ENCODE measurements around the gene SRXN1.

SRXN1 gene

DNA sequence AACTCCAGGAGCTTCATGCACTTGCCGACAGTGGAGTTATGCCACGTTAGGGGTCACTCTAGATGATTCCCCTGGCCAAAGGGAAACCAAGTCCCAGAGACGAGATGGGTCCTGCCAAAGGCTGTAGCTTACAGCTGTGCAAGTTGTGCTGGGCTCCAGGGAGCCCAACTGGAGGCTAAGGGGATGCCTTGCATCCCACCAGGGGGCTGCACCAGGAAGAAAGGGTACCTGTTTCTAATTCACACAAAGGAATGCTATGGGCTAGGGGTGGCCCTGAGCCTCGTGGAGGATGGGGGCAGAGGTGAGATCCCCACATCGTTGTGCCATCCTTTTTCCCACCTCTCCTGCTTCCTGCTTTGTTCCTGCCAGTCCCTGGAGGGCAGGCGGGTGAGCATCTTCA, 46.3 kb upstream of the SRXN1 start:
- Histone ChIP-seq H3K4me2 (ENCODE audit: low read length) (no peak overlapping the region), H3K79me2 (ENCODE audit: insufficient read depth, low read length) (no peaks in the 10 kb centered on the region), H3K27ac (ENCODE audit: low read depth, low read length, poor library complexity, severe bottlenecking) (no peak overlapping the region), H3K4me3 (ENCODE audit: low read depth, low read length, poor library complexity, severe bottlenecking) (no peak overlapping the region), H3K9me3 (ENCODE audit: low read length) (no peaks in the 10 kb centered on the region), H3F3A (ENCODE audit: insufficient read depth, low read length) (no peaks in the 10 kb centered on the region), H3K4me1 (ENCODE audit: insufficient read depth, low read length, severe bottlenecking) (no peaks in the 10 kb centered on the region), H3K9me2 (ENCODE audit: low read depth, low read length) (no peaks in the 10 kb centered on the region), H3K27me3 (ENCODE audit: insufficient read depth, low read length) (0 out of 2 replicates have a peak, but pooled peaks cover 3% of the 10 kb centered on the region), H4K20me1 (ENCODE audit: insufficient read depth, low read length) (no peaks in the 10 kb centered on the region), H2AFZ (ENCODE audit: low read length) (no peak overlapping the region), H3K9ac (ENCODE audit: low read length) (no peak overlapping the region), H3K36me3 (ENCODE audit: insufficient read depth, low read length) (no peaks in the 10 kb centered on the region)
- TF ChIP-seq EZH2 (IDR thresholded peaks at IDR 0.05; ENCODE audit: borderline replicate concordance, low read length), result no peak
- no peak for TF ChIP-seq CTCF (IDR thresholded peaks at IDR 0.05; ENCODE audit: low read length)

DNA sequence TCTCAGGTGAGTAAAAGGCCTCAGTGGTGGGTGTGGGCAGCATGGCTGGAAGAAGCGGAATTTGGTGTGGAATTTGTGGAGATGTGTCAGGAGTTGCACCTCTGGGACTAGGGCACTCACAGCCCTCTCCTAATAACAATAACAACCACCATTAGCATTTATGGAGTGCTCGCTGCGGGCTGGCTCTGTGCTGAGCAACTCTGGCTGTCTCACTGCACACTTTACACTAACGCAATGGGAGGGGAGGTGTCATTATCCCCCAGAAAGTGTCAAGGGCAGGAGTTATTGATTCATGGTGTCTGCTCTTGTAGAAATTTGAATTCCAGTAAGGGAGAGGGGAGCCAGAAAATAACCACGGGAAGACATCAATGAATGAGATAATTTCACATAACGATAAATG, 45.3 kb upstream of the SRXN1 start:
- Histone ChIP-seq H3K79me2 (ENCODE audit: insufficient read depth, low read length) (no peaks in the 10 kb centered on the region), H4K20me1 (ENCODE audit: insufficient read depth, low read length) (no peaks in the 10 kb centered on the region), H3K36me3 (ENCODE audit: insufficient read depth, low read length) (no peaks in the 10 kb centered on the region), H3K4me3 (ENCODE audit: low read depth, low read length, poor library complexity, severe bottlenecking) (no peak overlapping the region), H3K9me3 (ENCODE audit: low read length) (no peaks in the 10 kb centered on the region), H3K4me2 (ENCODE audit: low read length) (no peak overlapping the region), H2AFZ (ENCODE audit: low read length) (no peak overlapping the region), H3K27ac (ENCODE audit: low read depth, low read length, poor library complexity, severe bottlenecking) (no peak overlapping the region), H3K9me2 (ENCODE audit: low read depth, low read length) (no peaks in the 10 kb centered on the region), H3K9ac (ENCODE audit: low read length) (no peak overlapping the region), H3K4me1 (ENCODE audit: insufficient read depth, low read length, severe bottlenecking) (no peaks in the 10 kb centered on the region), H3K27me3 (ENCODE audit: insufficient read depth, low read length) (0 out of 2 replicates have a peak, but pooled peaks cover 3% of the 10 kb centered on the region), H3F3A (ENCODE audit: insufficient read depth, low read length) (no peaks in the 10 kb centered on the region)
- no peak for TF ChIP-seq EZH2 (IDR thresholded peaks at IDR 0.05; ENCODE audit: borderline replicate concordance, low read length)

- Histone ChIP-seq H2AFZ (ENCODE audit: low read length) (no peak overlapping the region), H3K27ac (ENCODE audit: low read depth, low read length, poor library complexity, severe bottlenecking) (no peak overlapping the region), H3K9ac (ENCODE audit: low read length) (no peak overlapping the region), H3K9me2 (ENCODE audit: low read depth, low read length) (no peaks in the 10 kb centered on the region), H3K79me2 (ENCODE audit: insufficient read depth, low read length) (no peaks in the 10 kb centered on the region), H3K27me3 (ENCODE audit: insufficient read depth, low read length) (0 out of 2 replicates have a peak, but pooled peaks cover 3% of the 10 kb centered on the region), H3K4me1 (ENCODE audit: insufficient read depth, low read length, severe bottlenecking) (no peaks in the 10 kb centered on the region), H4K20me1 (ENCODE audit: insufficient read depth, low read length) (no peaks in the 10 kb centered on the region), H3F3A (ENCODE audit: insufficient read depth, low read length) (no peaks in the 10 kb centered on the region), H3K9me3 (ENCODE audit: low read length) (no peaks in the 10 kb centered on the region), H3K4me2 (ENCODE audit: low read length) (no peak overlapping the region), H3K4me3 (ENCODE audit: low read depth, low read length, poor library complexity, severe bottlenecking) (no peak overlapping the region), H3K36me3 (ENCODE audit: insufficient read depth, low read length) (no peaks in the 10 kb centered on the region)
- no peak for TF ChIP-seq EZH2 (IDR thresholded peaks at IDR 0.05; ENCODE audit: borderline replicate concordance, low read length)
- TF ChIP-seq CTCF (IDR thresholded peaks at IDR 0.05; ENCODE audit: low read length), result no peak
Observed at GRCh38 chr20:697826-698225, 44.8 kb upstream of the SRXN1 start.

- Histone ChIP-seq H3K9ac (ENCODE audit: low read length) (no peak overlapping the region), H3K36me3 (ENCODE audit: insufficient read depth, low read length) (no peaks in the 10 kb centered on the region), H3F3A (ENCODE audit: insufficient read depth, low read length) (no peaks in the 10 kb centered on the region), H3K79me2 (ENCODE audit: insufficient read depth, low read length) (no peaks in the 10 kb centered on the region), H3K4me3 (ENCODE audit: low read depth, low read length, poor library complexity, severe bottlenecking) (no peak overlapping the region), H3K9me2 (ENCODE audit: low read depth, low read length) (no peaks in the 10 kb centered on the region), H3K27ac (ENCODE audit: low read depth, low read length, poor library complexity, severe bottlenecking) (no peak overlapping the region), H2AFZ (ENCODE audit: low read length) (no peak overlapping the region), H4K20me1 (ENCODE audit: insufficient read depth, low read length) (no peaks in the 10 kb centered on the region), H3K4me2 (ENCODE audit: low read length) (no peak overlapping the region), H3K27me3 (ENCODE audit: insufficient read depth, low read length) (0 out of 2 replicates have a peak, but pooled peaks cover 4% of the 10 kb centered on the region), H3K4me1 (ENCODE audit: insufficient read depth, low read length, severe bottlenecking) (no peaks in the 10 kb centered on the region), H3K9me3 (ENCODE audit: low read length) (no peaks in the 10 kb centered on the region)
- TF ChIP-seq EZH2 (IDR thresholded peaks at IDR 0.05; ENCODE audit: borderline replicate concordance, low read length), result no peak
- no peak for TF ChIP-seq CTCF (IDR thresholded peaks at IDR 0.05; ENCODE audit: low read length)
Observed at GRCh38 chr20:695165-695866, 42.3 kb upstream of the SRXN1 start.

All from OCI-LY1 (cell line).